Measurements from ENCODE around the gene PACS2. TPM values are rescaled to one million over a fixed set of nuclear protein-coding genes. Genes with fewer than 3 reads are reported as not detected.

Gene PACS2
- total and polyA plus RNA-seq, 2 donors (not counting 3 experiments of a cell fraction or from before 2014, with no cell fraction given) = 52.7 to 86.3 TPM

- TF ChIP-seq CTCF (IDR thresholded peaks at IDR 0.05; ENCODE audit: extremely low read depth in 1 of 2, insufficient read depth in 1 of 2, low read depth in 1 of 2, low read length in 2 of 2) (no peak), POLR2A (IDR thresholded peaks at IDR 0.05; ENCODE audit: low read depth, low read length) (no peak), MYC (IDR thresholded peaks at IDR 0.05; ENCODE audit: low read depth, low read length) (no peak), POLR2AphosphoS5 (IDR thresholded peaks at IDR 0.05; ENCODE audit: insufficient read depth, low read depth, low read length) (peak; percentile 37), GATA2 (IDR thresholded peaks at IDR 0.05; ENCODE audit: insufficient read depth, insufficient read length, low read depth, low read length) (no peak), JUN (IDR thresholded peaks at IDR 0.05; ENCODE audit: borderline replicate concordance, insufficient read depth, insufficient read length, low read depth) (no peak), EZH2 (IDR thresholded peaks at IDR 0.05; ENCODE audit: borderline replicate concordance, low read depth, low read length, severe bottlenecking) (peak; percentile 52), MAX (IDR thresholded peaks at IDR 0.05; ENCODE audit: insufficient read depth, insufficient read length) (no peak), FOS (IDR thresholded peaks at IDR 0.05; ENCODE audit: borderline replicate concordance, insufficient read depth, low read length) (no peak)
- H3K4me2 ChIP-seq (ENCODE audit: insufficient read depth, low read length) = peak overlapping the region; percentile 62
- FAIRE-seq (peak; percentile 48), DNase-seq (ENCODE audit: low read depth, low spot score) (peak; percentile 24)
- peak overlapping the region in 1 of 3 experiments; percentile 25 for H3K4me3 ChIP-seq (replicated peaks in 1 of 3; ENCODE audit: insufficient read depth in 1 of 3, low read depth in 1 of 3, low read length in 3 of 3)
- H3K4me1 ChIP-seq (ENCODE audit: control insufficient read depth, extremely low read depth, insufficient read depth, low read length) = peaks cover 6% of the 10 kb centered on the region
- no peaks in the 10 kb centered on the region for H3K9me1 ChIP-seq (replicated peaks; ENCODE audit: control insufficient read depth, extremely low read depth, insufficient read depth, low read length)
- intact Hi-C loops (cut with micrococcal nuclease) (loop anchor here (10.0 kb wide), 1 partner anchor 106 kb away; the partner anchor contains the start of gene BRF1), dilution Hi-C loops (cut with MboI; ENCODE audit: extremely low pct_ligation_motif_present, low sequenced_read_pairs) (no loop called here)
- H3K9me3 ChIP-seq (replicated peaks; ENCODE audit: control insufficient read depth, insufficient read depth, low read length) = no peaks in the 10 kb centered on the region
- ChIA-PET CTCF (interaction anchor here (0.7 to 1.9 kb wide), 9 partner anchors 8 to 321 kb away, joined by 3 to 12 read pairs (median 4); no protein-coding TSS in a partner anchor), POLR2A (interaction anchor here (0.5 to 0.8 kb wide), 3 partner anchors 12 to 79 kb away, joined by 3 to 4 read pairs (median 3); no protein-coding TSS in a partner anchor)
- BruUV-seq (replicated peaks) = no TSS peak
- H4K20me1 ChIP-seq (replicated peaks; ENCODE audit: control insufficient read depth, extremely low read depth, insufficient read depth, low read length) = no peaks in the 10 kb centered on the region
- no peaks in the 10 kb centered on the region for H3K36me3 ChIP-seq (ENCODE audit: control insufficient read depth in 2 of 2, extremely low read depth in 1 of 2, insufficient read depth in 2 of 2, low read length in 2 of 2)
- peak overlapping the region; percentile 44 for H2AFZ ChIP-seq (ENCODE audit: low read depth, low read length)
- H3K27me3 ChIP-seq (ENCODE audit: control insufficient read depth in 2 of 2, insufficient read depth in 2 of 2, low read length in 2 of 2) = peaks cover 6% of the 10 kb centered on the region in 2 experiments
- no peak overlapping the region for H3K9ac ChIP-seq (replicated peaks; ENCODE audit: extremely low read depth, insufficient read depth, low read length)
- no peaks in the 10 kb centered on the region for H3K79me2 ChIP-seq (ENCODE audit: control insufficient read depth, insufficient read depth, low read length)
- H3K27ac ChIP-seq (ENCODE audit: insufficient read depth, low read depth, low read length) = no peak overlapping the region
These were observed 96.7 kb downstream of the PACS2 start for GRCh38 chr14:105411017-105411941.
